Ureter (tissue), 1 donor: ENCODE data around the gene GIPC3. TPM values are rescaled to one million over a fixed set of nuclear protein-coding genes. Genes with fewer than 3 reads are reported as not detected.

ENCODE experiments used
- DNase-seq: peaks from one replicate; pipeline ENCODE4 v3.0.0-alpha.2; 2020; ENCODE audit warnings: low spot score
- total RNA-seq: library from RNA; stranded (reverse); gene quantifications from one replicate; pipeline ENCODE4 v1.2.4, GENCODE V29; 2023
- donor health status: DM: yes; HTN: yes; CAD: no.

Gene GIPC3
- total RNA-seq, 1 donor from 2014 or later: 2.4 TPM

GRCh38 chr19:3637621-3638020, 52.3 kb downstream of the GIPC3 start:
- no peak for DNase-seq

- no peak for DNase-seq
Observed at GRCh38 chr19:3638208-3639193, 53.2 kb downstream of the GIPC3 start.

- DNase-seq: no peak
Observed at GRCh38 chr19:3639479-3639878, 54.2 kb downstream of the GIPC3 start.

- DNase-seq: no peak
Observed at GRCh38 chr19:3641515-3642269, 56.4 kb downstream of the GIPC3 start.

GRCh38 chr19:3642296-3642695, 57.0 kb downstream of the GIPC3 start:
- DNase-seq: no peak

Other genes starting within 250 kb of the GIPC3 start
- gene NFIC, start 218.9 kb upstream of the GIPC3 start, total RNA-seq: 141 TPM
- gene SMIM24, start 105.0 kb upstream of the GIPC3 start, total RNA-seq: not detected
- gene SMIM44, start 102.0 kb upstream of the GIPC3 start, total RNA-seq: not detected
- gene DOHH, start 84.8 kb upstream of the GIPC3 start, total RNA-seq: 7.1 TPM
- 58.8 TPM for gene FZR1, start 79.2 kb upstream of the GIPC3 start, total RNA-seq
- gene TEKTIP1, start 46.3 kb upstream of the GIPC3 start, total RNA-seq: 6.4 TPM
- 82.8 TPM for gene MFSD12, start 27.9 kb upstream of the GIPC3 start, total RNA-seq
- 66.5 TPM for gene HMG20B, start 12.5 kb upstream of the GIPC3 start, total RNA-seq
- gene TBXA2R, start 21.4 kb downstream of the GIPC3 start, total RNA-seq: 4.5 TPM
- 31.0 TPM for gene CACTIN, start 41.3 kb downstream of the GIPC3 start, total RNA-seq
- 58.1 TPM for gene PIP5K1C, start 115.0 kb downstream of the GIPC3 start, total RNA-seq
- gene TJP3, start 122.9 kb downstream of the GIPC3 start, total RNA-seq: 59.7 TPM
- 15.6 TPM for gene APBA3, start 176.2 kb downstream of the GIPC3 start, total RNA-seq
- gene MRPL54, start 177.2 kb downstream of the GIPC3 start, total RNA-seq: 51.7 TPM
- gene RAX2, start 186.8 kb downstream of the GIPC3 start, total RNA-seq: not detected
- 1.9 TPM for gene MATK, start 200.9 kb downstream of the GIPC3 start, total RNA-seq